GM18870 (cell line): ENCODE data around the gene FGGY.
"Not testable (repeated sequence)": the region's sequence is repeated elsewhere in the genome, so short reads cannot be mapped to it uniquely, and the experiment has no call there.

Experiments
- ATAC-seq: cut with Tn5 transposase; IDR thresholded peaks from one replicate; pipeline ENCODE4 v1.9.1; 2021; ENCODE audit warnings: moderate library complexity; ENCODE audit not compliant: unreplicated experiment

Gene FGGY

DNA sequence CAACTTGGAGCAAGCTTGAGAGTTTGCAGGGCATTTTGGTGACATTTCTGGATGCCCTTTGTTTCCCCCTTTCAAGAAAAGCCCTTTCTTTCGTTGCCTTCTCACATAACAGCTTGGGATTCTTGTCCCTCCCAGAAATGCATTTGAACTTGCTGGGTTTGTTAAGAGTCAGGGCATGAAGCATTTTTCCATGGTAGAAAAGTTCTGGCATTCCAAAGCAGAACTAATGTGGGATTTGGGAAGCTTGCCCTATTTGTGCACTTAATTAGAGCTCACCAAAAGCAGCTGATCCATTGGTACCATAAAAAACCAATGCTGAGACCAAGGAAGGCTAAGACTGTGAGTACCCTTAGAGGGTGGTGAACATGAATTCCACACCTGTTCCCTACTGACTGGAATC, 418.1 kb downstream of the FGGY start:
- no peak for ATAC-seq

DNA sequence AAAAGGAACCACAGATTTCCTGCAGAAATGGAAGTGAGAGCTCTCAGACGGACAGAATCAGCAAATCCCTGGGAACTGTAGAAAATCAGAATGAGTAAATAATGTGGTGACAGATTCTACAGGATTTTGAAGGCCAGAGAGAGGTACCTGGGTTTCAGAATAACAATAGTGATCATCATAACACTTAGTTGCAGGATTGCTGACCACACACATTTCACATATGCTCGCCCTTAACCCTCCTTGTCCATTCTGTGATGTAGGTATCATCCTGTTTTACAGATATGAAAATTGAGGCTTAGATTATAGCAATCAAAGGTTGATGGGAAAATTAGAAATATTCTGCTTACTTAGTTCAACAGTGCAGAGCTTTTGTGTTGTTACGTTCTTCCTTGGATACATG, 419.9 kb downstream of the FGGY start:
- ATAC-seq = no peak

DNA sequence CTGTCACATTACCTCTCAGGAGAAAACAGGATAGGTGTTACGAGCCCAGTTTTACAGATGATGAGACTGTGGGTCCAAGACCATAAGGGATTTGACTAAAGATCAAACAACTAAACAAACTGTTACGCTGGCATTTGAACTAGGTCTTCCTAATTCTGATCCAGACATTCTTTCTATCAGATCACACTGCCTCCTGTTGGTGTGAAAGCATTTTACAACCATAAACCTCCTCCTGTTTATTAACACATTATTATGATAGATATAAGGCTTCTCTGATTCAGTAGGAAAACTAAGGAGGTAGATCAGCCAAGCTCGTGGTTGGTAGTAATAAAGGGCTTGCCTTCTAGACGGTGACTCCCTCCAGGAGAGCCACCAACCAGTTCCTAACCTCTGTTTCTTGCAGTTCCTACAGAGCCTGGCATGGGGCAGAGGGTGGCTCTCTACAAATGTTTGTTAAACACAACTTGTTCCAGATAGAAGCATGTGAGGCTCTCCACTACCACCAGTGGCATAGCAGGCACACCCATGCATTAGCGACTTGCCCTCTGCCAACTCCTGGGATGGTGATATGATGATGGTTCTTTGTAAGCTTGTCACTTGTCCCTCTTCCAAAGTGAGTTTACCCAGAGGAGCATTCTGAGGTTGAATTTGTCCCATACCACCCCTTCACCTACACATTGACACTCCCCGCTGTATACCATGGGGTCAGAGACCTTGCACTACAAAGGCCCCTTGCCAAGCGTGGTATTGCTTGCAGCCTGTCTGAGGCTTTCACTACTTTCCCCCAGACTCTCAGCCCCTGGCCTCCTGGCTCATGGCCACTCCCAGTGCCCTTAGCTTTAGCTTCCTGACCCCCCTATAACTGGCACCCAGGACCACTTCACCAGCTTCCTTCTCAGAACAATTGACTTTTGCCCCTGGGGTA, 421.4 kb downstream of the FGGY start:
- ATAC-seq = no peak

DNA sequence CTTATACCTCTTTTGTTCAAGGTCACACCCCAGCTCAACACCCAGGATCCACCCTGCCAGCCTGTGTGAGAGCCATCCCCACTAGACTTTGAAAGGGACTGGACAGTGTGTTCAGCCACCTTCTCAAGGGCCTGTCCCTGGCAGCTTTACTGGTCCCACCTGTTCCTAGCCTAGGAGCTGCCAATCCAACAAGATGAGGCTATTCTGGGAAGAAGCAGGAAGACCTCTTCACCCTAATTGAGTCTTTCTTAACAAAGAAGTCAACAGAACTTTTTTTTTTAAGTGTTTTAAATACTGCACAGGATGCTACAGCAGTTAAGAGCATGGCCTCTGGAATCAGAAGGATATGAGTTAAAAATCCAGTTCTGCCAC, 422.1 kb downstream of the FGGY start:
- ATAC-seq = no peak

DNA sequence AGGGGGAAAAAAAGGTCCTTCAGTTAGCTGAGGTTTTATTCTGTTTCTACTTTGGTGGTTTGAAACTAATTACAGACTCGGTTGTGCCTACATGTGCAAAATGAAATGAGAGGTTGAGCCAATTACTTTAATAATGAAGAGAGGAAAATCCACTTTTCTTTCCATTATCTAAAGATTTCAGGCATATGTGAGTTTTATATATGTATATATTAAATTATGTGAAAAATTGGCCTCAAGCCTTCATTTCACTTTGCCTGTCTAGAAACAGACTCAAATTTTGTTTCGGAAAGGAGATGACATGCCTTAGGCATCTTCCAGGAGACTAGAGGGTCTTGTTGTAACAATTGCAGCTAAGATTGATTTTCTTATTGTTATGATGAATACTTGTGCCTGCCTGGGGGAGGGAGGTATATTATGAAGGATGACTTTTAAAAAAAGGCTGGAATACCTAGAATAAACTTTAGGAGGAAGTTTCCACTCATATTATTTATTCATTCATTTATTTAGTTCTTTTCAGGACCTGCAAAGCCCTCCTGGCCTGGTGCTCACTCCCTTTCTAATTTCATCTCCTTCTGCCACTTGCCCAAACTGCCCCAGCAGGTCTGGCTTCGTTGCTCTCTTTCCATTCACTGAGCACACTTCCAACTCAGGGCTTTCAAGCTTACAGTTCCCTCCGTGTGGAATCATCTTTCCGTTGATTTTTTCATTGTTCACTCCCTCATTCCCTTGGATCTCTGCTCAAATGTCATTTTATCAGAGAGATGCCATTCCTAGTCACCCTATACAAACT, 423.6 kb downstream of the FGGY start:
- ATAC-seq = no peak

DNA sequence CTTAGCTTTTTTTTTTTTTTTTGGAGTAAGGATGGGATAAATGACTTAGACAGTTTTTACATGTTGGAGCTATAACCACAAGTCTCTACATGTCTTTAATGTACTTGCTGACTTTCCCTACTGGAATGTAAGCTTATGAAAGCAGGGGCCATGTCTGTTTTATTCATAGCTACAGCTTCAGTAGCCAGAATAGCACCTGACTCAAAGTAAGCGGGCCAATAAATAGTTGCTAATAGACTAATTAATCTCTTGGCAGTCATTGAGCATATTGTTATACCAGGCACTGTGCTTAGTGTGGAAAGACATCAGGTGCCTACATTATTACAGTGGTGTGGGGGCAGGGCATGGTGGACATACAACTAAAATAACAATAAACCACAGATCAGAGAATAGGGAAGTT, 433.4 kb downstream of the FGGY start:
- no peak for ATAC-seq

DNA sequence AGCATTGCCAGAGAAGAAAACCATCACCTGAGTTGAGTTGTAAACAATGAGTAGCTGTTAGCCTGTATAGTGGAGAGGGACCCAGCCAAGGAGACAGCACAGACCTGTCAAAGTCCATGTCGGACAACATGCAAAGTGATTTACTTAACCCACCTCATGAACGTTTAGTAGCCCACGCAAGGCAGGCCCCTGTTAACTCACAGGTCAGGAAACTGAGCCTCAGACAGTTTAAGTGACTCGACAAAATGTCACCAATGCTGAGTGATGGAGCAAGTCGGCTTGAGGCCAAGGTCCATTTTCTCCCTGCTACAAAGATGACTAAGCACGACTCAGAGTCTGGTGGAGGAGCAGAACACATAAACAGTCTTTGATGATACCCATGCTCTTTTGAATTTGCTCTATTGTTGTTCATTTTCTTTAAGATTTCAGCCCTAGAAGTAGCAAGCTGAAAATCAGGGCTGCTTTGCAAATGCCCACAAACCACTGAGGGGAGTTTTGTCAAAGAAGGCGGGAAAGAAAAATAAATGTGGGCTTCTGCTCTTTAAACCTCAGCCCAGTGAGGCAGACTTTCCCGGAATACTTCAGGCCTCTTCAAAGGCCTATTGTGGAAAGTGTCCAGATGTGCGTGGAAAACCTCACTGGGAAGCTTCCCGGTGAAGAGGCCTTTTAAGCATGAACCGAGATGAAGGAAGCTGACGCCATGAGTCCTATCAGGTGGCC, 434.0 kb downstream of the FGGY start:
- ATAC-seq = no peak

DNA sequence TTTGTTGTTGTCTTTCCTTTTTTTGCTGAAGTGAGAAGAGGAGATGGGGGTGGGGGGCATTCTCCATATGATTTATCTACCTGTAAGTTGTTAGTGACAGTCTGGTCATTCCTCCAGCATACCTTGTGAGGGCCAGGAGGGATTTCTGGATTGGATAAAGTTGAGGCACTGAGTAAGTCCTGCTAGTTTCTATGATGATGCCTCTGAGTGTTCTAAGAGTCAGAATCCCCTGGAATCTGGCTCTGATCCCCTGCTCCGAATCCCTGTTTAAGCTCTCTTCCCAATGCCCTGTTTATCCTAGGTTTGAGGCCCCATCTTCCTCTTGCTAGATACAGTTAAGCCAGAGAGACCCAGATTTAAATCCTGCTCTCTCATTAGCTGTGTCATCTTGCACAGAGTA, 434.7 kb downstream of the FGGY start:
- no peak for ATAC-seq

DNA sequence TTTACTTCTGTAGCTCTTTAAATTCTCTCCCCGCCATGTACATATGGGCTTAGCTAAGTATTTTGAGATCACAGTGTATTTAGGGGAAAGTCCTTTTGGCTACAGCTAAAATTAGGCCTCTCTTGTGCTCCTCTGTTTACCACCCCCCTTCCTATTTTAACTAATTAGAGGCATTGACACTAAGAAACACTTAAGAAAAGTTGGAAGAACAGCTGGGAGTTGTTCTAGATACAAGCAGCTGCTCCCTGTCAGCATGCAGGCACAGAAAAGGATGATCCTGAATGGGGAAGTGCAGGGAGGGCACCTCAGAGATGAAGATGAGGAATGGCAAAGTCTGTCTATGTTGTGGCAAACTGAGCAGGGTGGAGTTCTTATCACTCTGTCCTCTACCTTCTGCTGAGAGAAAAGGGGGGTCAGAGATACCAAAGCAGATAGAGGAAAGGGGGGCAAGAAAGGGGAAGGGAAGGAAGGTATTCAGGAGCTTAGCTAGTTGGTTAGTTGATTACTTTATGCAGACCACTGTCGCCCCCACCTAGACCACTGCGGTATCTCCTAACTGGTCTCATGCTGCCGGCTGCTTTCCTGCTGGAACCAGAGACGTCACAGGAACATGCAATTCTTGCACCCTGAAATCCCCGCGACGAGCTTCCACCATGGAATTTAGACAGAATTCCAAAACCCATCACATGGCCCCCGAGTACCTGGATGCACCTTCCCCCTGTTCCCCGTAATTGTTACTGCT, 435.5 kb downstream of the FGGY start:
- no peak for ATAC-seq

DNA sequence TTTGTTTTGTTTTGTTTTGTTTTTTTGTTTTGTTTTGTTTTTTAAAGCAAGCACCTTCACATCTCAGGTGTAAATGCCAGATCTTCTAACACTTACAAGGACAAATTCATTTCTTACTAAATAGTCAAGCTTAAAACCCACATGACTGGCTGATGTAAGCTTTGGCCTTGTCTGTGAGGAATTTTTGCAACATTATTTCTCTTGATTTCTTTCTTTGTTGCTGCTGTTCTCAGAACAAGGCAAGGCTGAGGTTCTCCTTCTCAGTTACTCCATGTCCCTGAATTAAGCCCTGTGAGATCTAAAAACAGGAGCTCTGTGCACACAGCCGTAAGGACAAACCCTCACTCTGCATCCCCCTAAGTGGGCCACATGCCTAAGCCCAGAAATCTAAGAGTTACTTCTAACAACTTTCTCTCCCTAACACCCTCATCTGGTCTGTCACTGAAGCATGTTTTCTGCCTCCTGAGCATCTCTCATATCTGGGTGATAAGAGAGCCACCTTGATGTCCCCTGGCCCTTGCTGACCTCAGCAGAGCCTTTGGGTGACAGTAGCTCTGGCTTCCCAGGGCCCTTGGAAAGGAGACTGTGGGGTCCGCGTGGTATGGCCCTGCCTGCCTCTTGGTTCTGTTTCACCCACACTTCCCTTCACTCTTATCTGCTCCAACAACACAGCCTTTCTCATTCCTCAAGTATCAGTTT, 436.7 kb downstream of the FGGY start:
- no peak for ATAC-seq

DNA sequence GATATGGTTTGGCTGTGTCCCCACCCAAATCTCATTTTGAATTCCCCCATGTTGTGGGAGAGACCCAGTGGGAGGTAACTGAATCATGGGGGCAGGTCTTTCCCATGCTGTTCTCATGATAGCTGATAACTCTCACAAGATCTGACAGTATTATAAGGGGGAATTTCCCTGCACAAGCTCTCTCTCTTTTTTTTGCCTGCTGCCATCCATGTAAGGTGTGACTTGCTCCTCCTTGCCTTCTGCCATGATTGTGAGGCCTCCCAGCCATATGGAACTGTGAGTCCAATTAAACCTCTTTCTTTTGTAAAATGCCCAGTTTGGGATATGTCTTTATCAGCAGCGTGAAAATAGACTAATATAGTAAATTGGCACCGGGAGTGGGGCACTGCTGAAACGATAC, 439.0 kb downstream of the FGGY start:
- not testable (repeated sequence) for ATAC-seq

DNA sequence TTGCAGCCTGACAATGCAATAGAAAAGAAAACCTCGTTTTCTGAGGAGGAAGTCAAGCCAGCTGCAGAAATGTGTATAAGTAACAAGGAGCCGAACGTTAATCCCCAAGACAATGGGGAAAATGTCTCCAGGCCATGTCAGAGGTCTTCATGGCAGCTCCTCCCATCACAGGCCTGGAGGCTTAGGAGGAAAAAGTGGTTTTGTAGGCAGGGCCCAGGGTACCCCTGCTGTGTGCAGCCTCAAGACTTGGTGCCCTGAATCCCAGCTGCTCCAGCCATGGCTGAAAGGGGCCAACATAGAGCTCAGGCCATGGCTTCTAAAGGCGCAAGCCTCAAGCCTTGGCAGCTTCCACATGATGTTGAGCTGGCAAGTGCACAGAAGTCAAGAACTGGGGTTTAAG, 439.9 kb downstream of the FGGY start:
- no peak for ATAC-seq

DNA sequence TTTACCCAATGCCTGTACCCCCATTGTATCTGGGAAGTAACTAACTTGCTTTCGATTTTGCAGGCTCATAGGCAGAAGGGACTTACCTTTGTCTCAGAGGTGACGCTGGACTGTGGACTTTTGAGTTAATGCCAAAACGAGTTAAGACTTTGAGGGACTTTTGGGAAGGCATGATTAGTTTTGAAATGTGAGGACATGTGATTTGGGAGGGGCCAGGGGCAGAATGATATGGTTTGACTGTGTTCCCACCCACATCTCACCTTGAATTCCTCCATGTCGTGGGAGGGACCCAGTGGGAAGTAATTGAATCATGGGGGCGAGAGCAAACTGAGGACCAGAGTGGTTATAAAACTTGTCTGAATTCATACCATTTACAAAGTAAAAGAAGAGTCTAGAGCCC, 440.7 kb downstream of the FGGY start:
- no peak for ATAC-seq

DNA sequence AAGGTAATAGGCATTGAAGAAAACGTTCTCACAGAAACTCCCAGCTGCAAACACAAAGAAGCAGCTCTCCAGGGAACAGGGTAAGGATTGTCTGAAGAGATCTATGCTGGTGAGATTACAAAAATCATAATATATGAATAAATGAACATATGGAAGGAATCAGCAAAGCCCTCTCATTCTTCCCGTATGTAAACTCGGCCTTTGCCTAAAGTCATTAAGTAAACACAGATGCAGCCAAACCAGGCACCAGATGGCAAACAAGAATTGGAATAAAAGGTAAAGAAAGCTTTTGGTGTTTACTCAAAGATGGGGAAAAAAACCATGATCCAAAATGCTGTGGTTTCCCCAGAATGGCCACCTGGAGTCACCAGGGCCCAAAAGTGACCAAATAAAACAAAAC, 441.3 kb downstream of the FGGY start:
- no peak for ATAC-seq

DNA sequence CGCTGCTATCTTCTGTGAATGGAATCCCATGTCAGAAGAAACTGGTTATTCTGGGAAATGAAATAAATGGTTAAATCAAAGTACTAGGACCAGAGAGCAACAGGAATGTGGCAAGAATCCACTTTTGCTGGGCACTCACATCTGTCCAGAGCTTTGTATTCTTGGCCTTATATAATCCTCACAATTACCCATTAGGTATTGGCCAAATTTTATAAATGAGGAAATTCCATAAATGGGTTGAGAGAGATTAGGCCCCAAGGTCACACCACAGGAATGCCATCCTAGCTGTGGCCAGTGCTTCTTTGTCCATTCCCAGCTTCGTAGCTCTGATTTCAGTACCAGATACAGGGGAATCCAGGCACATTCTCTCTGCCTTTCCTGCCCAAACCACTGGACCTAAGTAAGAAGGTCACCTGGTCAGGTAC, 441.7 kb downstream of the FGGY start:
- no peak for ATAC-seq

DNA sequence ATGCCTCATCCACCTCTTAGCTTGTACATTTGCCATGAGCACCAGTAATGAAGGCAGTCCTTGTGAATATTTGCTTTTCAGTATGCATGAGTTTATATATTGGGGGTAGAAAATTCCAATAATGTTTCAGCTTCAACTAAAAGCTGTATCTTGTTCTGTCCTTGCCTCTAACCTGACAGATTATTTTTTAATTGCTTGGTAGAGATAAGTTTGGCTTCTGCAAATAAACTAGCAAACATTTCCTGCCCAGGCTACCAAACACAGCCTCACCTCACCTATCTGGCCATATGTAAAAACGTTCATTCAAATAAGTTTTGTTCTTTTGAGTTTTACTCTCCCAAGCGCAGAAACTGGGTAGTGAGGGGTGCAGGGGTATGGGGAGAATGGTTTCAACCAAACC, 442.2 kb downstream of the FGGY start:
- ATAC-seq = no peak

DNA sequence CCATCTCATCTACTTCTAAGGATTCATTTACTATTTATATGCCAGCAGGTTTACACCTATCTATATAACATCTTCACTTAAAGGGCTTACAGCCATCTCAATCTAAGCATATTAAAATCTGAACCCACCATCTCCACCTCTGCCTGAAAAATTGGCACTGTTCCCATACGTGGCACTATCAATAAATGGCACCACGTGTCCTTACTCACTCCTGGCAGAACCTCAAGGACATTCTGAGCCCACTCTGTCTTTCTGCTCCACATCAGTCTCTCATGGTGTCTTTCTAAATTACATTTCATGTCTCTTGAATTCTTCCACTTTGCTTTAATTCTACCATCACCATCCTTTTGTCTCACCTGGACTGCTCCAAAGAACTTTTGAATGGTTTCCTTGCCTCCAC, 445.6 kb downstream of the FGGY start:
- no peak for ATAC-seq

DNA sequence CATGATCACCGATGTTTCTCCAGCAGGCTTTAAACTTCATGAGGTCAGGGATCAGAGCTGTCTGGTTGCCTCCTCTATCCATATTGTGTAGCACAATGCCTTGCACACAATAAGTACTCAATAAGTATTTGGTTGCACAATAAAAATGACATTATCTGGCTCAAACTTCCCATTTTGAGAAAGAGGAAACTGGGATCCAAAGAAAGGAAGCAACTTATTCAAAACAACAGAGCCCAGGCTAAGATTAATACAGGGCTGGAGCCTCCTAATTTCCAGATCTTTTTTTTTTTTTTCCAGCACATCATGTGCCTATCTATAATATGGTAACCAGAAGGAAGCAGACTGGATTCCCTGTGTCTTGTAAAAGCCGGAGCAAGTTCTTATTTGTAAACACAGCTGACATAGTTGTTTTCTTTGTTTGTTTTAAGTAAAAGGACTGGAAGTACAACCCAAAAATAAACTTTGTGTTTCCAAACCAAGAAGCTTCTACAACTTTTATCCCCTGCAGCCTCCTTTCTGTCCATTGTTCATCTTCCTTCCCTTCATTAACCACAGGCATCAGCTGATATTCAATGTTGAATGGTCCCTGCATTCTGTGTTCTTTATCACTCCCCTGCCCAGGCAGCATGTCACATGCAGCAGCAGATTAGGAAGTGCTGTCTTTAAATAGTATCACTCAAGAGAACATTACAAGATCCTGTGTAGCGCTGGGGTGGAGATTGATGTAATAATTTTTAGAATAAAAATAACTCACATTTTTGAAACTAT, 446.6 kb downstream of the FGGY start:
- no peak for ATAC-seq

DNA sequence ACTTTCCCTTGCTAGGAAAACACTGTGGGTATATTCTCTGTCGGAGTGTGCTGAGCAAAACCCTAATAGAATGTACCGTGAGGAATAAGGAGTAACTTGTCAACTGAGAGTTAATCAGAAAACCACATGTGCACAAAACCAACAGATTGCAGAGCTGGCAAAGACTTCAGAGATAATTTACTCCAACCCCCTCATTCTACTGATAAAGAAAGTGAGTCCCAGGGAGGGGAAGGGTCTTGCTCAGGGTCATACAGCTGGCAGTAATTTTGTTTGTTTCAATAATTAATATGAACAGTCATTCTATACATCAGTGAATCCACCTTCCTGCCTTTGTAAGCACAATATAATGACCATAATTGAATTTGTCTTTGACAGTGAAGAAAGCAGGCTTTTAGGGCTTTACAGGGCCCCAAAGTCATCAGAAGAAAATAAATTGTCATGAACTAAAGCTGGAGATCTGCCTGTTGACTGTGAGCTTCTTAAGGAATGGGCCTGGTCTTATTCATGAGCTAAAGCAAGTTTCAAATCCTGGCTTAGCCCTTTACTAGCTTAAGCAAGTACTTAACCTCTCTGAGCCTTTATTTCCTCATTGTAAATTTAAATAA, 450.6 kb downstream of the FGGY start:
- no peak for ATAC-seq
